Endothelial cell of umbilical vein (primary cell): ENCODE results near the gene AMDHD2.
"Not testable (repeated sequence)": the region's sequence is repeated elsewhere in the genome, so short reads cannot be mapped to it uniquely, and the experiment has no call there.

Experiments used
- EZH2 ChIP-seq: IDR thresholded peaks from 2 replicates; pipeline ENCODE4 v1.6.1; 2012; ENCODE audit warnings: borderline replicate concordance, low read depth, mild to moderate bottlenecking, moderate library complexity, low read length, inconsistent platforms; ENCODE audit not compliant: severe bottlenecking
- MYC ChIP-seq: IDR thresholded peaks from one replicate; pipeline ENCODE4 v1.6.1; 2011; ENCODE audit warnings: mild to moderate bottlenecking, low read depth, low read length
- POLR2A ChIP-seq: IDR thresholded peaks from 2 replicates; pipeline ENCODE4 v1.6.1; 2012; ENCODE audit warnings: low read depth, mild to moderate bottlenecking, control low read depth, low read length
- POLR2AphosphoS5 ChIP-seq: IDR thresholded peaks from 2 replicates; pipeline ENCODE4 v1.6.1; 2012; ENCODE audit warnings: low read depth, mild to moderate bottlenecking, control low read depth, low read length, moderate library complexity; ENCODE audit not compliant: insufficient read depth
- TF ChIP-seq, protein P1 (sequence below), 2 donors: IDR thresholded peaks; 1 replicate in 1 of 2; 2 replicates in 1 of 2; pipeline ENCODE4 v1.5.1; 2011; ENCODE audit warnings: low read length in 2 of 2, mild to moderate bottlenecking in 2 of 2, moderate library complexity in 2 of 2, control low read depth in 1 of 2, inconsistent platforms in 1 of 2, low read depth in 1 of 2; ENCODE audit not compliant: insufficient read depth in 1 of 2; ENCODE audit errors: extremely low read depth in 1 of 2
- TF ChIP-seq, protein P2 (sequence below): IDR thresholded peaks from 2 replicates; pipeline ENCODE4 v1.6.1; 2011; ENCODE audit not compliant: insufficient read depth, insufficient read length

DNA sequence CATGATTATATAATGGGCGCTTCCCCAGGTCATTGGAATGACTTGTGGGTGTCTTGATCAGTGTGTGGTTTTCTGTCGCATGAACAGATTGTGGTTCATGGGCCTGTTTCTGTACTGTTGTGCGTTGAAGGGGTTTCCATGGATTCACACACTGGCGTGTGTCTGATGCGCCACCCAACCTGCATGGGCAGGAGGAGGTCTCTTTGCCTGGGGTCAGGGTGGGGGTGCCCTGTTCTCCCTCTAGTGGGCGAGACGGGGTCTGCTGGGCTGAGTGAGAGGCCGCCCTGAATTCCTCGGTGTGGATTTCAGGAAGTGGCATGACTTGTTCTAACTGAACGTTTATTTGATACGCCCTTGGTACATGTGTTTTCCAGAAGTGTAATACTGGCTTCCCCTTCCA is 60.0 kb downstream of the AMDHD2 start:
- TF ChIP-seq, protein P1, sequence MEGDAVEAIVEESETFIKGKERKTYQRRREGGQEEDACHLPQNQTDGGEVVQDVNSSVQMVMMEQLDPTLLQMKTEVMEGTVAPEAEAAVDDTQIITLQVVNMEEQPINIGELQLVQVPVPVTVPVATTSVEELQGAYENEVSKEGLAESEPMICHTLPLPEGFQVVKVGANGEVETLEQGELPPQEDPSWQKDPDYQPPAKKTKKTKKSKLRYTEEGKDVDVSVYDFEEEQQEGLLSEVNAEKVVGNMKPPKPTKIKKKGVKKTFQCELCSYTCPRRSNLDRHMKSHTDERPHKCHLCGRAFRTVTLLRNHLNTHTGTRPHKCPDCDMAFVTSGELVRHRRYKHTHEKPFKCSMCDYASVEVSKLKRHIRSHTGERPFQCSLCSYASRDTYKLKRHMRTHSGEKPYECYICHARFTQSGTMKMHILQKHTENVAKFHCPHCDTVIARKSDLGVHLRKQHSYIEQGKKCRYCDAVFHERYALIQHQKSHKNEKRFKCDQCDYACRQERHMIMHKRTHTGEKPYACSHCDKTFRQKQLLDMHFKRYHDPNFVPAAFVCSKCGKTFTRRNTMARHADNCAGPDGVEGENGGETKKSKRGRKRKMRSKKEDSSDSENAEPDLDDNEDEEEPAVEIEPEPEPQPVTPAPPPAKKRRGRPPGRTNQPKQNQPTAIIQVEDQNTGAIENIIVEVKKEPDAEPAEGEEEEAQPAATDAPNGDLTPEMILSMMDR (IDR thresholded peaks at IDR 0.05; ENCODE audit: extremely low read depth in 1 of 2, insufficient read depth in 1 of 2, low read depth in 1 of 2, low read length in 2 of 2), result not testable (repeated sequence)
- TF ChIP-seq, protein P2, sequence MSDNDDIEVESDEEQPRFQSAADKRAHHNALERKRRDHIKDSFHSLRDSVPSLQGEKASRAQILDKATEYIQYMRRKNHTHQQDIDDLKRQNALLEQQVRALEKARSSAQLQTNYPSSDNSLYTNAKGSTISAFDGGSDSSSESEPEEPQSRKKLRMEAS, result not testable (repeated sequence)
- TF ChIP-seq POLR2A, POLR2AphosphoS5, EZH2, MYC: not testable (repeated sequence)
